Mesenteric fat pad (tissue), 1 donor: ENCODE results near the gene LRRC4B. TPM values are rescaled to one million over a fixed set of nuclear protein-coding genes. Genes with fewer than 3 reads are reported as not detected.

ENCODE experiments used
- DNase-seq: peaks from one replicate; pipeline ENCODE4 v3.0.0-alpha.2; 2020; ENCODE audit warnings: low spot score
- total RNA-seq: library from RNA; stranded (reverse); fragmentation: NEBNext Ultra II Directional; extraction: Animal tissue kit (Norgen Biotek cat#: 25700); gene quantifications from one replicate; pipeline ENCODE4 v1.2.1, GENCODE V29; 2021
- donor health status: DM: yes; HTN: yes; CAD: no.

The LRRC4B gene
- total RNA-seq, 1 donor from 2014 or later = 1.6 TPM

GRCh38 chr19:50509366-50509765 lies 58.9 kb downstream of the LRRC4B start:
- no peak for DNase-seq

GRCh38 chr19:50508843-50509190 lies 59.4 kb downstream of the LRRC4B start:
- DNase-seq = no peak

GRCh38 chr19:50507376-50507775 lies 60.9 kb downstream of the LRRC4B start:
- DNase-seq = no peak

- DNase-seq = no peak
Measured at GRCh38 chr19:50506700-50507099, 61.5 kb downstream of the LRRC4B start.

- no peak for DNase-seq
Measured at GRCh38 chr19:50505856-50506611, 62.2 kb downstream of the LRRC4B start.

GRCh38 chr19:50501568-50502475 lies 66.4 kb downstream of the LRRC4B start:
- no peak for DNase-seq

- DNase-seq = no peak
Measured at GRCh38 chr19:50501186-50501567, 67.1 kb downstream of the LRRC4B start.

GRCh38 chr19:50500753-50501151 lies 67.5 kb downstream of the LRRC4B start:
- DNase-seq = no peak

GRCh38 chr19:50500060-50500752 lies 68.0 kb downstream of the LRRC4B start:
- DNase-seq = no peak

- DNase-seq = no peak
Measured at GRCh38 chr19:50498219-50499056, 69.8 kb downstream of the LRRC4B start.

GRCh38 chr19:50497022-50497405 lies 71.2 kb downstream of the LRRC4B start:
- no peak for DNase-seq

- no peak for DNase-seq
Measured at GRCh38 chr19:50496189-50497021, 71.8 kb downstream of the LRRC4B start.

GRCh38 chr19:50495020-50495531 lies 73.2 kb downstream of the LRRC4B start:
- DNase-seq = no peak

- no peak for DNase-seq
Measured at GRCh38 chr19:50494186-50495019, 73.8 kb downstream of the LRRC4B start.

GRCh38 chr19:50493171-50493570 lies 75.1 kb downstream of the LRRC4B start:
- no peak for DNase-seq

GRCh38 chr19:50492303-50493052 lies 75.8 kb downstream of the LRRC4B start:
- DNase-seq = no peak

GRCh38 chr19:50490991-50491472 lies 77.2 kb downstream of the LRRC4B start:
- DNase-seq = no peak

GRCh38 chr19:50490411-50490811 lies 77.8 kb downstream of the LRRC4B start:
- DNase-seq = no peak
